ENCODE measurements around the gene HDAC9. TPM values are rescaled to one million over a fixed set of nuclear protein-coding genes. Genes with fewer than 3 reads are reported as not detected.
A peak's percentile ranks its signal among the peaks of the same experiment; 100 is the strongest.

The HDAC9 gene
- polyA plus RNA-seq, 1 of the 3 experiments (the other 2 are of a cell fraction) = 11.6 TPM

- ChIA-PET POLR2A (no interaction called here), CTCF (no interaction called here)
- Histone ChIP-seq H3K36me3 (replicated peaks in 1 of 2; ENCODE audit: control insufficient read depth in 1 of 2, insufficient read depth in 2 of 2, low read length in 1 of 2) (peaks cover 17 to 19% of the 10 kb centered on the region in 2 experiments), H3K9me3 (no peaks in the 10 kb centered on the region), H3K4me3 (ENCODE audit: low read depth in 2 of 2, low read length in 1 of 2) (no peak overlapping the region), H2AFZ (ENCODE audit: low read depth) (no peak overlapping the region), H3F3A (replicated peaks; ENCODE audit: insufficient read depth) (peaks cover 17% of the 10 kb centered on the region), H4K20me1 (ENCODE audit: insufficient read depth) (no peaks in the 10 kb centered on the region), H3K4me2 (no peak overlapping the region), H3K9ac (no peak overlapping the region), H3K4me1 (ENCODE audit: control insufficient read depth in 1 of 2, insufficient read depth in 2 of 2, low read depth in 1 of 2, low read length in 1 of 2) (peaks cover 0 to 22% of the 10 kb centered on the region in 2 experiments; a peak in 3 of 4 replicates), H3K9me2 (no peaks in the 10 kb centered on the region), H3K27ac (ENCODE audit: low read depth in 2 of 2, low read length in 1 of 2) (no peak overlapping the region; a peak in 1 of 4 replicates), H3K27me3 (ENCODE audit: insufficient read depth) (no peaks in the 10 kb centered on the region), H3K79me2 (ENCODE audit: insufficient read depth) (no peaks in the 10 kb centered on the region)
- 91% methylated on average over 1 of the region's 1 CpG for WGBS (ENCODE audit: low lambda C conversion rate)
- peak; percentile 20; the same call in 1 of the 2 replicates for TF ChIP-seq POLR2AphosphoS5 (IDR thresholded peaks at IDR 0.05; ENCODE audit: low read depth, low read length)
- no peak for TF ChIP-seq MXI1 (IDR thresholded peaks at IDR 0.05; ENCODE audit: low read depth, low read length)
- no peak for DNase-seq
Measured at GRCh38 chr7:18971839-18972238, 476.3 kb downstream of the HDAC9 start.

- Histone ChIP-seq H3K4me2 (peak overlapping the region; percentile 24; the same call in 1 of the 2 replicates), H3K36me3 (replicated peaks in 1 of 2; ENCODE audit: control insufficient read depth in 1 of 2, insufficient read depth in 2 of 2, low read length in 1 of 2) (peaks cover 9 to 12% of the 10 kb centered on the region in 2 experiments), H3K4me1 (ENCODE audit: control insufficient read depth in 1 of 2, insufficient read depth in 2 of 2, low read depth in 1 of 2, low read length in 1 of 2) (peaks cover 5 to 41% of the 10 kb centered on the region in 2 experiments; a peak in 3 of 4 replicates), H2AFZ (ENCODE audit: low read depth) (no peak overlapping the region), H3K27ac (ENCODE audit: low read depth in 2 of 2, low read length in 1 of 2) (peak overlapping the region; percentile 29 to 59; a peak in 3 of 4 replicates), H3K27me3 (ENCODE audit: insufficient read depth) (no peaks in the 10 kb centered on the region), H3K4me3 (ENCODE audit: low read depth in 2 of 2, low read length in 1 of 2) (no peak overlapping the region), H3K9me2 (no peaks in the 10 kb centered on the region), H3F3A (replicated peaks; ENCODE audit: insufficient read depth) (peaks cover 38% of the 10 kb centered on the region), H3K79me2 (ENCODE audit: insufficient read depth) (no peaks in the 10 kb centered on the region), H3K9me3 (no peaks in the 10 kb centered on the region), H3K9ac (no peak overlapping the region), H4K20me1 (ENCODE audit: insufficient read depth) (no peaks in the 10 kb centered on the region)
- DNase-seq = no peak
- ChIA-PET POLR2A (no interaction called here), CTCF (no interaction called here)
- WGBS (ENCODE audit: low lambda C conversion rate) = 57% methylated on average over 1 of the region's 1 CpG
- TF ChIP-seq CTCF (IDR thresholded peaks at IDR 0.05) = no peak
- TF ChIP-seq USF2 (IDR thresholded peaks at IDR 0.05; ENCODE audit: borderline replicate concordance, low read depth, low read length) = no peak
- TF ChIP-seq EZH2phosphoT487 (IDR thresholded peaks at IDR 0.05; ENCODE audit: borderline replicate concordance, low read depth) = no peak
- peak; percentile 42; the same call in 1 of the 2 replicates for TF ChIP-seq MEF2A (IDR thresholded peaks at IDR 0.05; ENCODE audit: borderline replicate concordance, low read depth)
- peak in 1 of 2 experiments; percentile 53; a peak in 1 of 4 replicates for TF ChIP-seq EP300 (IDR thresholded peaks at IDR 0.05; ENCODE audit: borderline replicate concordance in 1 of 2, low read depth in 1 of 2, low read length in 1 of 2)
- no peak for TF ChIP-seq ZBTB33 (IDR thresholded peaks at IDR 0.05; ENCODE audit: borderline replicate concordance, low read depth)
- peak; percentile 84 for TF ChIP-seq NFIC (IDR thresholded peaks at IDR 0.05; ENCODE audit: borderline replicate concordance)
- TF ChIP-seq CHD2 (IDR thresholded peaks at IDR 0.05; ENCODE audit: low read length, partially characterized antibody) = no peak
- TF ChIP-seq MAX (IDR thresholded peaks at IDR 0.05; ENCODE audit: low read depth) = 0 out of 2 replicates have a peak, but pooled peaks have one; percentile 23
- peak; percentile 80 for TF ChIP-seq JUND (IDR thresholded peaks at IDR 0.05)
- no peak for TF ChIP-seq ELF1 (IDR thresholded peaks at IDR 0.05)
- TF ChIP-seq TCF12 (IDR thresholded peaks at IDR 0.05) = peak; percentile 61
- TF ChIP-seq TEAD4 (IDR thresholded peaks at IDR 0.05; ENCODE audit: borderline replicate concordance, insufficient read depth) = no peak
- no peak for TF ChIP-seq GATA2 (CRISPR knock-in tag; IDR thresholded peaks at IDR 0.05)
- TF ChIP-seq PBX3 (IDR thresholded peaks at IDR 0.05) = peak; percentile 75
- no peak for TF ChIP-seq FOXJ3 (CRISPR knock-in tag; IDR thresholded peaks at IDR 0.05)
- TF ChIP-seq SMC3 (IDR thresholded peaks at IDR 0.05; ENCODE audit: low read depth, low read length) = no peak
- TF ChIP-seq RXRA (IDR thresholded peaks at IDR 0.05; ENCODE audit: borderline replicate concordance, low read depth) = peak; percentile 61; the same call in 1 of the 2 replicates
- TF ChIP-seq MXI1 (IDR thresholded peaks at IDR 0.05; ENCODE audit: low read depth, low read length) = no peak
- TF ChIP-seq SIN3A (IDR thresholded peaks at IDR 0.05; ENCODE audit: borderline replicate concordance, low read depth, low read length) = no peak
- no peak for TF ChIP-seq TAF1 (IDR thresholded peaks at IDR 0.05; ENCODE audit: borderline replicate concordance, low read depth, low read length)
- TF ChIP-seq FOXM1 (IDR thresholded peaks at IDR 0.05; ENCODE audit: low read depth) = no peak
Measured at GRCh38 chr7:18974803-18975202, 479.3 kb downstream of the HDAC9 start.

All from SK-N-SH (cell line).